Measurements from ENCODE around the gene CX3CL1. TPM values are rescaled to one million over a fixed set of nuclear protein-coding genes. Genes with fewer than 3 reads are reported as not detected.

CX3CL1 gene
- 0.27 and 1.7 TPM in 2 replicates for total RNA-seq

GRCh38 chr16:57372372-57373116, at the start of gene CX3CL1:
Gene CX3CL1 (plus strand): TSS chr16:57372490. CDS start chr16:57372569, 79 bp downstream.

DNA sequence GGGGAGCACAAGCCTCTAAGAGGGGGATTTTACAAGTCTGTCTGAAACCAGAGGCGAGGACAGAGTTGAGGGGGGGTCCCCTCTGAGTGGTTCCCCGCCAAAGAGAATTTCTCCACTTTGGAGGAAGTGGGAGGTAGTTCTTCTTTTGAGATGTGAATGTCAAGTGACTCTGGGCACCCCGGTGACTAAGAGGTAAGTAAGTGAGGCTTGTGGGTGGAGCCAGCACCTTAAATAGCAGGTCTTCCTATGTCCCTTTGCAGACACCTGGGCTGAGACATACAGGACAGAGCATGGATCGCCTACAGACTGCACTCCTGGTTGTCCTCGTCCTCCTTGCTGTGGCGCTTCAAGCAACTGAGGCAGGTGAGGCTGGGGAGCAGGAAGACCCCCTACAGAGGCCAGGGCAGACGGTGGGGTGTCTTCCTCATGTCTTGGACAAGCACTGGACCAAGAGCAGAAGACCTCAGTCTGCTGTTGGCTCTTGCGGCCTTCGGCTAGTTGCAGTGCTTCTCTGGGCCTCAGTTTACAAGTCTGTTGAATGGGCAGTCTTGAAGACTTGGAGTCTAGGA, 13.7 kb upstream of the CX3CL1 start, which contains the start of gene CCL22:
CCL22 (plus strand) TSS at position 257 of the 569 bp plus-strand sequence; CDS start at position 291, 34 bp downstream.

DNA sequence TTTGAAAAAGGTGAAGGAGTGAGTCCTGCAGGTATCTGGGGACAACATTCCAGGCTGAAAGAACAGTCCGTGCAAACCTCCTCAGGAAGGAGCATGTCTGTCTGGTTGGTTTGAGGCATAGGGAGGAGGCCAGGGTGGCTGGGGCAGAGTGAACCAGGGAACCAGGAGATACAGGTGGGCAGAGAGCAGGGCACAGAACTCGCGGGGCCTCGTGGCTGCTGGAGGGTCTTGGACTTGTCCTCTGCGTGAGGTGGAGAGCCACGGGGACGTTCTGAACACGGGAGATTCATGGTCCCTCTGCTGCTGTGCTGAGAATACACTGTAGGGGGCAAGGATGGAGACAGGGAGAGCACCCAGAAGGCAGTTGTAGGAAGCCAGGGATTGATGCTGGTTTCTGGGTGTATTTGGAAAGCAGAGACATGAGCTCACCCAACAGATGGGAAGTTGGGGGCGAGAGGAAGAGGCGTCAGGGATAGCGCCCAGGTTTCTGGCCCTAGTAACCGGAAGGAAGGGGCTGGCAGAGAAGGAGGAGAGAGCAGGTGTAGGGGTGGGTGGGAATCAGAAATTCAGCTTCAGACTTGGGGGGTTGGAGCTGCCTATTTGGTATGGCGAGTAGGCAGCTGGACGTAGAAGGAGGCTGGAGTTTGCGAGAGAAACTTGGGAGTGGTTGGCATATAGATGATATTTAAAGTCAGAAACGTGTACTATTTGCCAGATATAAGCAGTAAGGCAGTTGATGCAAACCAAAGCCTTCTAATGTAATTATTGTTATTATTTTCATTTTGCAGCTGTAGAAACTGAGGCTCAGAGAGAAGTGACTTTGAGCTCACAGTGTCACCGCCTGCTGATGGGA, 31.9 kb downstream of the CX3CL1 start, which contains the start of gene CCL17:
CCL17 (plus strand) TSS at position 803 of the 853 bp plus-strand sequence. CDS start 9,166 bp downstream, outside the sequence.

Small RNA genes within 50 kb of the gene (small RNA-seq; reads per million reads assigned to genes)
- not detected for gene AC108081.1

Other genes with a start within 250 kb of the CX3CL1 start
- gene PSME3IP1, start 186.5 kb upstream of the CX3CL1 start, total RNA-seq: 90.6 and 98.8 TPM in 2 replicates
- 93.6 and 98.6 TPM in 2 replicates for gene RSPRY1, start 186.2 kb upstream of the CX3CL1 start, total RNA-seq
- 127 and 145 TPM in 2 replicates for gene ARL2BP, start 127.2 kb upstream of the CX3CL1 start, total RNA-seq
- 1.4 and 2.0 TPM in 2 replicates for gene PLLP, start 87.8 kb upstream of the CX3CL1 start, total RNA-seq
- gene CCL22, start 13.7 kb upstream of the CX3CL1 start, total RNA-seq: not detected in 2 replicates
- gene CCL17, start 32.3 kb downstream of the CX3CL1 start, total RNA-seq: not detected in 2 replicates
- gene CIAPIN1, start 74.9 kb downstream of the CX3CL1 start, total RNA-seq: 74.7 and 80.6 TPM in 2 replicates
- gene COQ9, start 75.0 kb downstream of the CX3CL1 start, total RNA-seq: 35.9 and 45.7 TPM in 2 replicates
- 107 and 111 TPM in 2 replicates for gene POLR2C, start 90.2 kb downstream of the CX3CL1 start, total RNA-seq
- 18.0 and 29.9 TPM in 2 replicates for gene DOK4, start 114.0 kb downstream of the CX3CL1 start, total RNA-seq
- 7.2 and 8.8 TPM in 2 replicates for gene CCDC102A, start 164.1 kb downstream of the CX3CL1 start, total RNA-seq
- not detected in 2 replicates for gene ADGRG5, start 170.2 kb downstream of the CX3CL1 start, total RNA-seq

Data from thoracic aorta endothelial cell (primary cell).